Erythroblast (primary cell): ENCODE data around the gene SHANK1.

Experiments used
- DNase-seq, 2 experiments: peaks; one replicate each; lab custom pipeline; 2025; lab: John Stamatoyannopoulos, UW
- GATA1 ChIP-seq: IDR thresholded peaks from 2 replicates; pipeline ENCODE4 v1.6.1; 2011; ENCODE audit warnings: low read depth, mild to moderate bottlenecking, control low read depth, low read length, moderate library complexity
- POLR2A ChIP-seq: IDR thresholded peaks from 2 replicates; pipeline ENCODE4 v1.6.1; 2011; ENCODE audit warnings: mild to moderate bottlenecking, low read length

The SHANK1 gene

DNA sequence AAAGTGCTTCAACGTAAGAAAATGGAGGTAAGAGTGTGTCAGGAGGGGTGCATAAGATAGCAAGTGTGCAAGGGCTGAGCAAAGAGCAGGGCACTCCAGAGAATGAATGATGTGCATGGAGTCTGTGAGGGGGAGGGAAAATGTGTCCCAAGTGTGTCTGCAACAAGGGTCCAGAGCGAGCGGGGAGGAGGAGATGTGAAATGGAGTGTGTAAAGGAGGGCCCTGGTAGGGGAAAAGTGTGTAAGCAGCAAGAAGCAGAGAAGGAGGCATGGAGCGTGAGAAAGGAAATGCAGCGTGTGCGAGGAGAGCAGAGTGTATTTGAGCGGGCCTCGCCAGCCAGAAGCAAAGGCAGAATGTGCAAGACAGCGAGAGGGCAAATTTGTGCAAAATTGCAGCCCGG lies 58.6 kb downstream of the SHANK1 start:
- no peak for DNase-seq
- TF ChIP-seq POLR2A (no peak), GATA1 (no peak)

- DNase-seq, result no peak
- TF ChIP-seq GATA1, result no peak
- no peak for TF ChIP-seq POLR2A
Observed at GRCh38 chr19:50660088-50660366, 59.6 kb downstream of the SHANK1 start.

DNA sequence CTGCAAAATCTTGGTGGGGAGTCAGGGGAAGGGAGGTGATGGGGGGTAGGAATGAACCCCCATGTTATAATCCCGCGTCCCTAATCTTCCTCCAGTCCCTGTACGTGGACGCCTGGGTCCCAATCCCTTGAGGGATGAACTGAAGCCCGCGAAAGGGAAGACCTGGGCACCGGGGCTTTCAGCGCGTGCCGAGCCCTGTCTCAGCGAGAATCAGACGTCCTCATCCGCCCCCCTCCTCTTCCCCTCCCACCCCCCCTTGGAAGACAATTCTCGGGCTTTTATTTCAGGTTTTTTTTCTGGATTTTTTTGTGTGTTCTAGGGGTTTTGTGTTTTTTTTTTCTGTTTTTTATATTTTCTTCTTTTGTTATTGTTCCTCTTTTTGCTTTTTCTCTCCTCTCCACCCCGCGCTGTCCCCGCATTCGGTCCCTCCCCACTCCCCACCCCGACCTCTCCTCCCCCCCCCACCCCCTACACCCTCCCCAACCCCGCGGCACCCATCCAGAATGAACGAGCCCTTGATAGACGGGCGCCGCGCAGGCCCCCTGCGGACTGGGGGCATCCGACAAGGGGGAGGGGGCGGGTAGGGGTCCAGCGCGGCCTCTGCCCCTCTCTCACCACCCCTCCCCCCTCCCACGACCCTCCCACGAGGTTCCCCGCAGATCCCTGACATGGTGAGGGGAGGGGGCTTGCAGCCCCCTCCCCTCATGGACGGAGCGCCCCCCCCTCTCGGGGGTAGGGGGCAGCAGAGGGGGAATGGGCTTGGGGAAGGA lies 60.1 kb downstream of the SHANK1 start:
- no peak for DNase-seq
- TF ChIP-seq GATA1, result no peak
- no peak for TF ChIP-seq POLR2A

- TF ChIP-seq POLR2A (peak; percentile 92), GATA1 (no peak)
Observed at GRCh38 chr19:50658441-50659317, 60.9 kb downstream of the SHANK1 start.

DNA sequence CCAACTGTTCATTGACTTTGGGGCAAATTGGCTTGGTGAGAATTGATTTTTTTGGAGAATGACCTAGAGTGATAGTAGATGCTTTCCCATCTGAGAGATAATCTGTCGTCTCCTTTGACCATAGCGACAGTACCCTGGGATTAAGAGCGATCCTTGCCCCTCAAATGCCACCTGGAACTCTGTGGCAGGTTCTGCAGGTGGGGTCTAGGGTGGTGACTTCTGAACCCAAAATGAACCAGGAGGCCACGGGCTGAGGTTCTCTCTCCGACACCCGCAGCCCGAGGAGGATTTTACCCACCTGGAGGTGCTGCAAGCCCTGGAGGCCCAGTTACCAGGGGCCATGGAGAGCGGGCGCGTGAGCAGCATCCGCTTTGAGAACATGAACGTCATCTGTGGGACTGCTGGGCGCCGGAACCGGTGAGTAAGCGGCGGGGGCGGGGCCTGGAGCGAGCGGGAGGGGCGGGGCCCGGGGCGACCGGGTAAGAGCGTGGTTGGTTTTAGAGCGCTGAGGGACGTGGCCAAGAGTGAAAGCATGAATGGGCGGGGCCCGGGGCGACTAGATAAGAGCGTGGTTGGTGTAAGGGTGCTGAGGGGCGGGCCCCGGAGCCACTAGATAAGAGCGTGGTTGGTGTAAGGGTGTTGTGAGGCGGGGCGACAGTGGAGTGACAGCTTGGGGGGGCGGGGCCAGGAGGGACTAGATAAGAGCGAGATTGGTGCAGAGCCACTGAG lies 61.7 kb downstream of the SHANK1 start:
- peak; percentile 93 to 97 for DNase-seq
- TF ChIP-seq GATA1 (no peak), POLR2A (peak; percentile 33)

More at GRCh38 chr19:50658441-50659317, 60.9 kb downstream of the SHANK1 start:
- peak; percentile 67 to 88 for DNase-seq

- TF ChIP-seq POLR2A (no peak), GATA1 (no peak)
- no peak for DNase-seq
Observed at GRCh38 chr19:50657222-50657669, 62.4 kb downstream of the SHANK1 start.

DNA sequence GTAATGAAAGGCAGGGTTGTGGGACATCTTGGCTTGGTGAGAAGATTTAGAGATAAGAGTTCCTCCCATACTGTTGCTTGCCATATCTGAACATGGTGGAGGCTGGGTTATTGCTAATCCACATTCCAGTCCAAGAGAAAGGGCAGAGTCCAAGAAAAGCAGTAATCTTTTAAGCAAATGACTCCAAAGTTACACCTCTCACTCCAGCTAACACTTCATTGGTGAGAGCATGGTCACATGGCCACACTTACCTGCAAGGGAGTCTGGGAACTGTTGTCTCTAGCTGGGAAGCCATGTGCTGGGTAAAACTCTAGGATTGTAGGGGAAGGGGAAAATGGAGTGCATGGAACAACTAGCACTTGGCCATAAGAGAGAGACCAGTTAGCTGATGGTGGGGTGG lies 64.7 kb downstream of the SHANK1 start:
- no peak for DNase-seq
- TF ChIP-seq GATA1 (no peak), POLR2A (no peak)

- DNase-seq, result no peak
- TF ChIP-seq POLR2A (no peak), GATA1 (no peak)
Observed at GRCh38 chr19:50652722-50653121, 66.9 kb downstream of the SHANK1 start.

DNA sequence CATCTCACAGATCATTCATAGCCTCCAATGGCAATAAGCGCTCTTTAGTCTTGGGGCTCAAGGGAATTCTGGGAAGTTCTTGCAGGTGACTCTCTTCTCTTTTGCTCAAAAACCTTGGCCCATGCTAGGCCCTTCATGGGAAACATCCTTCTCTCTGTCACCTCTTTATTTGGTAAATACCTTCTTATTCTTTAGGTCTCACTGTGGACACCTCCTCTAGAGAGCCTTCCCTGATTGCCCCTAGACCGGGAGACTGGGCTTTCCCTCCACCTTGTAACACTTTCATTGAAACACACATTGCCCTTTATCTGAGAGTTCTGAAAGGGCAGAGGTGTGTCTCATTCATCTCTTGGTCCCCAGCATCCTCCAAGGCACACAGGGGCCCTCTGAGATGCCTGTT lies 68.4 kb downstream of the SHANK1 start:
- DNase-seq, result no peak
- TF ChIP-seq POLR2A, result no peak
- no peak for TF ChIP-seq GATA1

- peak in 1 of 2 experiments; percentile 22 for DNase-seq
- TF ChIP-seq POLR2A, result no peak
- TF ChIP-seq GATA1, result no peak
Observed at GRCh38 chr19:50649433-50650391, 69.9 kb downstream of the SHANK1 start, which contains the start of gene C19orf81. Gene C19orf81 (plus strand): TSS chr19:50649445. CDS start chr19:50649445, 0 bp downstream.

- no peak for DNase-seq
Observed at GRCh38 chr19:50648659-50649058, 70.9 kb downstream of the SHANK1 start.

GRCh38 chr19:50647879-50648615 lies 71.6 kb downstream of the SHANK1 start:
- DNase-seq, result no peak
- TF ChIP-seq GATA1 (no peak), POLR2A (no peak)

More at GRCh38 chr19:50648659-50649058, 70.9 kb downstream of the SHANK1 start:
- TF ChIP-seq POLR2A, result no peak
- TF ChIP-seq GATA1, result no peak
